ENCODE results near the gene RPL41.
A peak's percentile ranks its signal among the peaks of the same experiment; 100 is the strongest.

RPL41 gene

GRCh38 chr12:56157201-56158028 is 41.0 kb downstream of the RPL41 start:
- peak; percentile 87 for DNase-seq

- peak; percentile 100 for DNase-seq
Observed at GRCh38 chr12:56158029-56158925, 41.8 kb downstream of the RPL41 start, which contains the start of gene MYL6. TSS of gene MYL6 (plus strand) at chr12:56158359. CDS start at chr12:56158402, 43 bp downstream.

DNA sequence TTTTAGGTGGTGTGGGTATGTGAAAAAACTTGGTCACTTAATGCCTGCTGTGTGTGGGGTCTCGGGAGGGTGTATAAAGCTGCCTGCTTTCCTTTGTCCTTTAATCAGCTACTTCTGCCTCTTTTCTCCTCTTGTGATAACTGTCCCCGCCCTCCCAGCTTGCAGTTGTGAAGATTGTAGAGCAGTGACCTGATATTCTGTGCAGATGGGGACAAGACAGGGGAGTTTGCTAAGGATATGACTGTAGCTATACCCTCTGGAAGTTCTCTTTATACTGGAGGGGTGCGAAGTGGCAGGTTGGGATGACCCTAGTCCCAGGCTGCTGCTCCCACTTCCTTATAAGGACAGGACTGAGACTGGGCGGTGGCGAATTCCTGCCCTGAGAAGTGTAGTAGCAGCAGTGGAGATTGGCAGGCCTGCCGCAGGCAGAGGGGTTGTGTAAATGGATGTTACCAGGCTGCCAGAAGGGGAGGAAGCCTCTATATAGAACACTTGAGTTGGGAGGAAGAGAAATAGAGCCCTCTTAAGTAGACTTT is 42.6 kb downstream of the RPL41 start:
- DNase-seq, result peak; percentile 59

- no peak for DNase-seq
Observed at GRCh38 chr12:56159482-56160192, 43.2 kb downstream of the RPL41 start.

- DNase-seq, result no peak
Observed at GRCh38 chr12:56160193-56160763, 43.8 kb downstream of the RPL41 start.

DNA sequence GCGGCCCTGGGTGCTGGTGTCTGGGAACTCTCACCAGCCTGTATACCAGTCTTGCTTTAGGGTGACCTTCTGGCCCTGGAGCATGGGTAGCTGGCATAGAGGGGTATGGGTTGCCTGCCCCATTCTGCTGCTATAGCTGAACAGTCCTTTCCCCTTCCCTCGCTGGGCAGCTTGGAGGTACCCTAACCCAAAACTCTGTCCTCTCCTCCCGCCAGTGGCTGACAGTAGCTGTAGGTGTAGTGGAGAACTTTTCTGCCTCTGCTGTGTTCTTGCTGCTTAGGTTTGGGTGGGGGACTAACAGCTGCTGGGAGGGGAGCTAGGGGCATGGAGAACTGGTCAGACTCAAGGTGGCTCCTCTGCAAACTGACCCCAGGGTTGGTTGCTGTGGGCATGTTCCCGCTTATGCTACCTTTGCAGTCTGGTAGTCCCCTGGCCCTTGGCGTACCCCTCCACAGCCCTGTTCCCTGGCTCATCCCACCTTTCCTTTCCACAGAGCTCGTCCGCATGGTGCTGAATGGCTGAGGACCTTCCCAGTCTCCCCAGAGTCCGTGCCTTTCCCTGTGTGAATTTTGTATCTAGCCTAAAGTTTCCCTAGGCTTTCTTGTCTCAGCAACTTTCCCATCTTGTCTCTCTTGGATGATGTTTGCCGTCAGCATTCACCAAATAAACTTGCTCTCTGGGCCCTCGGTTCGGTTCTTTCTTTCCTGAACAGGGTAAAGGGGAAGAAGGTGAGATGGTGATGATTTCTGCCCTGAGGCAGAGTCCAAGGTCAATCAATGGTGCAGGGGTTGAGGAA is 44.7 kb downstream of the RPL41 start:
- DNase-seq, result no peak

DNA sequence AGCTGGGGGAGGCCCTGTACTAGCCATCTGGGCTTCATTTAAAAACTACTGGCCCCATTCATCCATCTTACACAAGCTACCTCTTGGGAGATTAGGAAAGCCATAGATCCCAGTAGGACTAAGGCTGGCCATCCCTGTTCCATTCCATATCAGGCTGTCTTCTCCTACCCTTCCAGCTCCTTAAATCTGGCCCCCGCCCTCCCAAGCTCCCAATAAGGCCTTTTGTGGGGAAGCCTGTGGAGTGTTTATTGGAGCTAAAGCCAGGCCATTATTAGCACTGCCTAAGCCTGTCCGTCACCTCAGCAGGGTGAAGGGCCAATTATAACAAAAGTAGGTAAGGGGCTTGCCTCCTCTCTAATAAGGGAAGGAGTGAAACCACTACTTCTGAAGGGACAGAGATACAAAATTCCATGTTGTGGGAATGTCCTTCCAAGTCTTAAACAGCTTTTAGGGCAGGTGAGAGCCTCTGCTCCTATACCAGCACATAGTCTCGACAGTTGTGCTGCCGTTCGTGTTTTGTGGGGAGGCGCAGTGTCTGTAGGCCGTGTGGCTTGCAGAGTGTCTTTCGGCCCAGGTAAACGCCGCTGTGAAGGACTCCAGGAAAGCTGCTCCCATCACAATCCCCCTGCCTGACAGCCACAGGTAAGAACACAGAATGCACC is 45.4 kb downstream of the RPL41 start:
- no peak for DNase-seq

GRCh38 chr12:56162468-56163290 is 46.2 kb downstream of the RPL41 start:
- DNase-seq, result peak; percentile 47

DNA sequence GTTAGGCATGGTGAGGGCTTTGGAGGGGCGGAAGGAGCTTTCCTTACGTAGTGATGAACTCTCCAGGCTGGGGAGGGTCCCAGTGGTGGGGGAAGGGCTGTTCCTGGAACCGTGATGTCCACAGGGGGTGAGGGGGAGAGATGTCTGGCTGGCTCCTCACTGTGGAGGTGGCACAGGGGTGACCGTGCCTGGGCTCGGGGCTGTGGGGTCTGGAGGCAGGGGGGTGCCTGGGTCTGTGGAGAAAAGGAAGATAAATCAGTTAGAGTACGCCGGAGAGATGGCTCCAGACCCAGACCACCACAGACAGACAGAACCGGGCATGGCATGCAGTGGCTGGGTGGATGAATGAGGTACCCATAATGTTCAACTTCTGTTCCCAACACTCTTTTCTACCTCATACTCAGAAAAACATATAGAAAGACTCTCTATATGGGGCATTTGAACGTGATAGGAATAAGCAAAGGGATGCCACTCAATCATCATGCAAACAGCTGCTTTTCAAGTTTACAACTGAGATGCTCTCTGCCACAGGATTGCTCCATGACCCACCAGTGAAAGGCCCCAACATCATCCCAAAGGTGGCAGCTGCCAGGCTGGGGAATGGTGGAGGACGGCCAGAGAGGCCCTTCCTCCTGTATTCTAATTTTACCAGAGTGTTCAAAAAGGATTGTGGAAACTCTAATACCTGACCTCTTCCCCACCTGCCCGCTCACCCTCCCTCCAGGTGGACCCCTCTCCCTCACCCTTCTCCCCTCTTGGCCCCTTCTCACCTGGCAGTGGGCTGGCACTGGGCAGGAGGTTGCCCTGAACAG is 47.3 kb downstream of the RPL41 start:
- no peak for DNase-seq

DNA sequence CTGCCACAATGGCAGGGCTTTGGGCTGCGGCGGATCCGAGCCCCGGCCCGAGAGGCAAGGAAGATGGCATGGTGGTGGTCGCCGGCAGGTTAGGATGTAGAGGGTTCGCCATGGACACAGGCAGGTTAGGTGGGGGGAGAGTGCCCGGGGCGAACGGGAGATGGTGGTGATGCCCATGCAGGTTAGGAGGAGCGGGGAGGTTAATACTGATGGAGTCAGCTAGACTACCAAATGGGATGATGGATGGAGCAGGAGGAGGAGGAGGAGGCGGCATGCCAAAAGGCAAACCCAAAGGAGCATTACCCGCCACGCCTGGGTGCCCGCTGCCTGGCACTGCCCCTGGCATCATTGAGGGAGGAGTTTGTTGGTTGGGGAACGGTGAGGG is 47.9 kb downstream of the RPL41 start:
- DNase-seq, result no peak

GRCh38 chr12:56165369-56165768 is 48.9 kb downstream of the RPL41 start:
- no peak for DNase-seq
